Activated naive CD4-positive, alpha-beta T cell treated with Interleukin-2 at 50 U/mL for 16 hours (primary cell): ENCODE data around the gene HBQ1.
"Not testable (repeated sequence)": the region's sequence is repeated elsewhere in the genome, so short reads cannot be mapped to it uniquely, and the experiment has no call there.

Source experiments
- DNase-seq: peaks from one replicate; pipeline ENCODE4 v3.0.0-alpha.2; 2020

Gene HBQ1

DNA sequence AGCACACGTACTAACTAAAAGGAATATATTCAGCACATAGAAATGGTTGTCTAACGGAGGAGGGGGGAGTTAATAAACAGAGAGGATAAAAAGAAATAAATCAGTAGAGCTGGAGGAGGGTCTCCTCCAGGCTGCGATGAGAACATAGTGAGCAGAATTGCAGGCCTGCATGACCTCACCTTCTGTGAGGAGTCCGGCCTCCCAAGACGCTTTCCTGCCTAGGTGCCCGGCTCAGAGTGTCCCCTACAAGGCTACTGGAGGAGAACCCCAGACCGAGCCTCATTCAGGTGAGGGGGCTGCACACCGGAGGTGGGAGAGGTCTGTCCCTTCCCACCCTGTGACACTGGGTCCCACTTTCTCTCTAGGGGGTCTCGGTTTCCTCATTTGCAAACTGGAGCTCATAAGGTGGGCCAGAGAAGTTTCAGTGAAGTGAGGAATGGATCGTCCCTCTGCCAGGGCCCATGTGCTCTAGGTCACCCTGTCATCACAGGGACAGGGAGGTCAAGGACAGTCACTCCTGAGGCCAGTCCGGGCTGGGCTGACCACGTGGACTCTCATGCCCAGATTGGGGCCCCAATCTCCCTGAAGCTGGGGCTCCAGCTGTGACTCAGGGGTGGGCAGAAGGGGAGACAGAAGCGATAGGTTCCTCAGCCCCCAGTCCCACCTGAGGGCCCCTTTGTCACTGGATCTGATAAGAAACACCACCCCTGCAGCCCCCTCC is 17.8 kb upstream of the HBQ1 start:
- DNase-seq = no peak

DNA sequence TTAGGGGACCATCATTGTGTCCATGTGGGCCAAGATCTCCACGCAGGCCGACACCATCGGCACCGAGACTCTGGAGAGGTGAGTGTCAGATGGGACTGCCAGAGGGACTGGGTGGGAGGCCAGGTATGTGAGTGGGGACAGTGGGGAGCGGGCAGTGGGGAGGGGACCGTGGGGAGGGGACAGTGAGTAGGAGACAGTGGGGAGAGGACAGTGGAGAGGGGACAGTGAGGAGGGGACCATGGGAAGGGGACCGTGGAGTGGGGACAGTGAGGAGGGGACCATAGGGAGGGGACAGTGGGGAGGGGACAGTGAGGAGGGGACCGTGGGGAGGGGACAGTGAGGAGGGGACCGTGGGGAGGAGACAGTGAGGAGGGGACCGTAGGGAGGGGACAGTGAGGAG is 17.1 kb upstream of the HBQ1 start:
- DNase-seq = not testable (repeated sequence)

DNA sequence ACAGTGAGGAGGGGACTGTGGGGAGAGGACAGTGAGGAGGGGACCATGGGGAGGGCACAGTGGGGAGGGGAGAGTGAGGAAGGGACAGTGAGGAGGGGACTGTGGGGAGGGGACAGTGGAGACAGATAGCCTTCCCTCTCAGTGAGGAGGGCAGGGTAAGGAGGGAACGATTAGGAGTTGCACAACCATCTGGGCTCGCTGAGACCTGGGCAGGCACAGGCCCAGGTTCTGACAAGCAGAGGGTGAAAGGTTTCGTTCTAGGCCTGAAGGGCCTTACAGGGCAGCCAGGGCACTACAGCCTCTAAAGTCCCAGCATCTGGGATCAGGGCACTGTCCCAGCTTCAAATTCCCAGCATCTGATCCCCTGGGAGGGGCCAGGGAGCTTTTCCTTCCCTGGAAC is 16.6 kb upstream of the HBQ1 start:
- not testable (repeated sequence) for DNase-seq

DNA sequence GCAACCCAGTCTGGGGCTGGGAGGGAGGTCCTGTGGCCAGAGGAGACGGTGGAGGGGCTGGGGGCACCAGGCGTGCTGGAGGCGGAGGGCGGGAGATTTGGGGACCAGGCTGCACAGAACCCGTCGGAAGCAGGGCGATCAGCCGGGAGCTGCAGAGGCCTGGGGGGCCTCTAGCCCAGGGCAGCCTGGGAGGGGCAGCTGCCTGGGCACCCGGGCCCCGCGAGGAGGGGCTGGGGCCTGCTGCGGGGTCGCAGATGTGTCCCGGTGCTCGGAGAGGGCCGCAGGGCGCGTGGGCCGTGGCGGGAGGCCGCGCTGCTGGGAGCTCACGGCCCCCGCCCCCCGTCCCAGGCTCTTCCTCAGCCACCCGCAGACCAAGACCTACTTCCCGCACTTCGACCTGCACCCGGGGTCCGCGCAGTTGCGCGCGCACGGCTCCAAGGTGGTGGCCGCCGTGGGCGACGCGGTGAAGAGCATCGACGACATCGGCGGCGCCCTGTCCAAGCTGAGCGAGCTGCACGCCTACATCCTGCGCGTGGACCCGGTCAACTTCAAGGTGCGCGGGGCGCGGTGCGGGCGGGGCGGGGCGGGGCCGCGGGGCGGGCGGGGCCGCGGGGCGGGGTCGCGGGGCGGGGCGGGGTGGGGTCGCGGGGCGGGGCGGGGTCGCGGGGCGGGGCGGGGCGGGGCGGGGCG is 16.0 kb upstream of the HBQ1 start:
- DNase-seq = not testable (repeated sequence)

DNA sequence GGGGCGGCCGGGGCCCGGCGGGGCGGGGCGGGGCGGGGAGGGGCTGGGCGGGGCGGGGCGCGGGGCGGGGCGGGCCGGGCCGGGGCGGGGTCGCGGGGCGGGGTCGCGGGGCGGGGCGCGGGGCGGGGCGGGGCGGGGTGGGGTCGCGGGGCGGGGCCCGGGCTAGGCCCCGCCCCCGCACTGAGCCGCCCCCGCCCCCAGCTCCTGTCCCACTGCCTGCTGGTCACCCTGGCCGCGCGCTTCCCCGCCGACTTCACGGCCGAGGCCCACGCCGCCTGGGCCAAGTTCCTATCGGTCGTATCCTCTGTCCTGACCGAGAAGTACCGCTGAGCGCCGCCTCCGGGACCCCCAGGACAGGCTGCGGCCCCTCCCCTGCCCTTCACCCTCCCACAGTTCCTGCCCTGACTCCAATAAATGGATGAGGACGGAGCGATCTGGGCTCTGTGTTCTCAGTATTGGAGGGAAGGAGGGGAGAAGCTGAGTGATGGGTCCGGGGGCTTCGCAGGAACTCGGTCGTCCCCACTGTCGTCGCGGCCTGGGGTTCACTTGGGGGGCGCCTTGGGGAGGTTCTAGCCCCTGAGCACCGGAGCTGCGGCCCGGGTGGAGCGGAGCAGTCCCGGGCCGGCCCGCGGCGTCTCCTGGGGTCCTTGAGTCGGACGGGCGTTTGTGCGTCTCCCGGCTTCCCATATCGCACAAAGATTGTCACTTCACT is 15.3 kb upstream of the HBQ1 start:
- DNase-seq = no peak

DNA sequence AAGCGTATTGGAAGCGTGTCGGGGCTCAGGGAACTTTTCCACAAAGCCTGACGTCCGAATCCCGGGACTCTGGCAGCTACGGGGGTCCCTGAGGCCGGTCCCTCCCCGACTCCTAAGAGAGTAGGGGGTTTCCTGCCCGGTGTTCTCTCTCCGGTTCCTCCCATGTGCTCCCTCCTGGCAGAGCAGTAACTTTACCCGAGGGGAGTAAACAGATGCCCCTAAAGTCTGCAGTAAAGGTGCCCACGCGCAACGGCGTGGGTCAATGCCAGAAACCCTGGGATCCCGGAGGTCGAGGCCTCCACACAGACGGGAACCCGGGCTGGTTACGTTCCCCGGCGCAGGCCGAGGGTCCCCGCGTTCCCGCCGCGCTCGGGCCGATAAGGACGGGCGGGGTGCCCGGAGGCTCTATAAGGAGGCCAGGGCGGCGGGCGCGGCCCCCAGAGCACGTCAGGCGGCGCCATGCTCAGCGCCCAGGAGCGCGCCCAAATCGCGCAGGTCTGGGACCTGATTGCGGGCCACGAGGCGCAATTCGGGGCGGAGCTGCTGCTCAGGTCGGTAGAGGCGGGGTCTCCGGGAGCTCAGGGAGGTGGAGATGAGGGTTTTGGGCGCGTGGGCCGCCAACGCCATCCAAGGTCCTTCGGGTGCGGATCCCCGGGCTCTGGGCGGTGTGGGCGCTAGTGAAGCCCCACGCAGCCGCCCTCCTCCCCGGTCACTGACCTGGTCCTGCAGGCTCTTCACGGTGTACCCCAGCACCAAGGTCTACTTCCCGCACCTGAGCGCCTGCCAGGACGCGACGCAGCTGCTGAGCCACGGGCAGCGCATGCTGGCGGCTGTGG is 14.5 kb upstream of the HBQ1 start, which contains the start of gene HBM:
TSS of gene HBM (plus strand) at position 440 of the 836 bp plus-strand sequence. CDS start at position 460, 20 bp downstream.
- DNase-seq = peak; percentile 20

DNA sequence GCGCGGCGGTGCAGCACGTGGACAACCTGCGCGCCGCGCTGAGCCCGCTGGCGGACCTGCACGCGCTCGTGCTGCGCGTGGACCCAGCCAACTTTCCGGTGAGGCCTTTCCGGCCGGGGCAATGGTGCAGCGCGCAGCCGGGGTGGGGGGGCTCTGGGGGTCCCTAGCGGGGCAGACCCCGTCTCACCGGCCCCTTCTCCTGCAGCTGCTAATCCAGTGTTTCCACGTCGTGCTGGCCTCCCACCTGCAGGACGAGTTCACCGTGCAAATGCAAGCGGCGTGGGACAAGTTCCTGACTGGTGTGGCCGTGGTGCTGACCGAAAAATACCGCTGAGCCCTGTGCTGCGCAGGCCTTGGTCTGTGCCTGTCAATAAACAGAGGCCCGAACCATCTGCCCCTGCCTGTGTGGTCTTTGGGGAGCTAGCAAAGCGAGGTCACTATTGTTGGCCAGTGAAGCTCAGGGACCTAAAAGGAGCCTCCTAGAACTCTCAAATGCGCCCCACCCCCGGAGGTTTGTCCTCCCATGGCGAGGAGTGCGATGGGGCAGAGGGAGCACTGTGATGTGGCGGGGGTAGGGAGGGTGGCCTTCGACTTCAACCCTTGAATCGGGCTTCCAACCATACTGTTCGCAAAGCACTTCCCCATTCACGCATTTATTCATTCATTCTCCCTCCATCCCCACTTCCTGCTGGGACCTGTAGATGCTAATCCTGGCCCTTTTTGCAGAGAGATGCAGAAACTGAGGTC is 13.7 kb upstream of the HBQ1 start:
- DNase-seq = no peak

DNA sequence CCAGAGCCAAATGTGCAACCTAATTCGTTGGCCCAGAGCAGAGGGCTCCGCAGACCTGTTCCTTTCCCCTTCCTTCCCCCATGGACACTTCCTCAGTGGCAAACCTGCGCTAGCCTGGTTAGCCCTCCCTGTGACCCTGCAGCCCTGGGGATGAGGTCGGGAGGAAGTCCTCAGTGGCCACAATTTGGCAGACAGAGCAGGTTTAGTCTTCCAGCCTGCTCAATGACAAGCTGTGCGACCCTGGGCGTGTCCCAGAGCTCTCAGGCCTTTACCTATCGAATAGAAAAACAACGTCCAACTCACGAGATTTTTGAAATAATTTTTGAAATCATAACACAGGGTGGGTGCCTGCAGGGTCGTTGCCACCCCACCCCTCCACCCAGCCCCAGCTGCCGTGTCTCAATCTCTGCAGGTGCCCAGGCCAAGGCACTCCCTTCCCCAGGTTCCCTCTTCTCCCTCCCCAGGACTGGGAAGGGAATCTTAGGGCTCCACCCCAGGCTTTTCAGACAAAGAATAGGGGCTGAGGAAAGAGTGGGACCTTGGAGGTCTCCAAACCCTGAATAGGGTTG is 13.1 kb upstream of the HBQ1 start:
- no peak for DNase-seq

DNA sequence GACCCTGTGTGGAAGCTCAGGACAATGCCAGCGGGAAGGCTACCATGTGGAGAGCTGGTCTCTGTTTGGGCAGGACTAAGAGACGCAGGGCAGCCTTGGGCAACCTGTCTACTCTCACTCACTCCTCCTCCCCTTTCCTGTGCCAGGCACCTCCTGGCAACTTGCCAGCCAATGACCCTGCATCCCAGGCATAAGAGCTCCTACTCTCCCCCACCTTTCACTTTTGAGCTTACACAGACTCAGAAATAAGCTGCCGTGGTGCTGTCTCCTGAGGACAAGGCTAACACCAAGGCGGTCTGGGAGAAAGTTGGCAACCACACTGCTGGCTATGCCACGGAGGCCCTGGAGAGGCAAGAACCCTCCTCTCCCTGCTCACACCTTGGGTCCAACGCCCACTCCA is 11.8 kb upstream of the HBQ1 start:
- no peak for DNase-seq

DNA sequence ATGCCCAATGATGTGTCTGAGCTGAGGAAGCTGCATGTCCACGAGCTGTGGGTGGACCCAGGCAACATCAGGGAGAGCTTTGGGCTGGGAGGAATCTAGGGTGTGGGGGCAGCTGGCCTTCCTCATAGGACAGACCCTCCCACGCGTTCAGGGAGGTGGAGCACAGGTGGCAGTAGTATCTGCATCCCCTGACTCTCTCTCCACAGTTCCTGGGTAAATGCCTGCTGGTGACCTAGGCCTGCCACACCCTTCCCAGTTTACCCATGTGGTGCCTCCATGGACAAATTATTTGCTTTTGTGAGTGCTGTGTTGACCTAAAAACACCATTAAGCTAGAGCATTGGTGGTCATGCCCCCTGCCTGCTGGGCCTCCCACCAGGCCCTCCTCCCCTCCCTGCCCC is 11.2 kb upstream of the HBQ1 start:
- no peak for DNase-seq

DNA sequence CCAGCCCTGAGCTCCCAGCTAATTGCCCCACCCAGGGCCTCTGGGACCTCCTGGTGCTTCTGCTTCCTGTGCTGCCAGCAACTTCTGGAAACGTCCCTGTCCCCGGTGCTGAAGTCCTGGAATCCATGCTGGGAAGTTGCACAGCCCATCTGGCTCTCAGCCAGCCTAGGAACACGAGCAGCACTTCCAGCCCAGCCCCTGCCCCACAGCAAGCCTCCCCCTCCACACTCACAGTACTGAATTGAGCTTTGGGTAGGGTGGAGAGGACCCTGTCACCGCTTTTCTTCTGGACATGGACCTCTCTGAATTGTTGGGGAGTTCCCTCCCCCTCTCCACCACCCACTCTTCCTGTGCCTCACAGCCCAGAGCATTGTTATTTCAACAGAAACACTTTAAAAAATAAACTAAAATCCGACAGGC is 10.2 kb upstream of the HBQ1 start:
- DNase-seq = not testable (repeated sequence)

DNA sequence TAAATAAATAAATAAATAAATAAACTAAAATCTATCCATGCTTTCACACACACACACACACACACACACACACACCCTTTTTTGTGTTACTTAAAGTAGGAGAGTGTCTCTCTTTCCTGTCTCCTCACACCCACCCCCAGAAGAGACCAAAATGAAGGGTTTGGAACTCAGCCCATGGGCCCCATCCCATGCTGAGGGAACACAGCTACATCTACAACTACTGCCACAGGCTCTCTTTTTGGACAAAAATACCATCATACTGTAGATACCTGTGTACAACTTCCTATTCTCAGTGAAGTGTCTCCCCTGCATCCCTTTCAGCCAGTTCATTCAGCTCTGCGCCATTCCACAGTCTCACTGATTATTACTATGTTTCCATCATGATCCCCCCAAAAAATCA is 9.5 kb upstream of the HBQ1 start:
- DNase-seq = no peak

DNA sequence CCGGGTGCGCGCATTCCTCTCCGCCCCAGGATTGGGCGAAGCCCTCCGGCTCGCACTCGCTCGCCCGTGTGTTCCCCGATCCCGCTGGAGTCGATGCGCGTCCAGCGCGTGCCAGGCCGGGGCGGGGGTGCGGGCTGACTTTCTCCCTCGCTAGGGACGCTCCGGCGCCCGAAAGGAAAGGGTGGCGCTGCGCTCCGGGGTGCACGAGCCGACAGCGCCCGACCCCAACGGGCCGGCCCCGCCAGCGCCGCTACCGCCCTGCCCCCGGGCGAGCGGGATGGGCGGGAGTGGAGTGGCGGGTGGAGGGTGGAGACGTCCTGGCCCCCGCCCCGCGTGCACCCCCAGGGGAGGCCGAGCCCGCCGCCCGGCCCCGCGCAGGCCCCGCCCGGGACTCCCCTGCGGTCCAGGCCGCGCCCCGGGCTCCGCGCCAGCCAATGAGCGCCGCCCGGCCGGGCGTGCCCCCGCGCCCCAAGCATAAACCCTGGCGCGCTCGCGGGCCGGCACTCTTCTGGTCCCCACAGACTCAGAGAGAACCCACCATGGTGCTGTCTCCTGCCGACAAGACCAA is 7.8 kb upstream of the HBQ1 start, which contains the start of gene HBA2:
TSS of gene HBA2 (plus strand) at position 503 of the 568 bp plus-strand sequence. CDS start at position 540, 37 bp downstream.
- DNase-seq = not testable (repeated sequence)

DNA sequence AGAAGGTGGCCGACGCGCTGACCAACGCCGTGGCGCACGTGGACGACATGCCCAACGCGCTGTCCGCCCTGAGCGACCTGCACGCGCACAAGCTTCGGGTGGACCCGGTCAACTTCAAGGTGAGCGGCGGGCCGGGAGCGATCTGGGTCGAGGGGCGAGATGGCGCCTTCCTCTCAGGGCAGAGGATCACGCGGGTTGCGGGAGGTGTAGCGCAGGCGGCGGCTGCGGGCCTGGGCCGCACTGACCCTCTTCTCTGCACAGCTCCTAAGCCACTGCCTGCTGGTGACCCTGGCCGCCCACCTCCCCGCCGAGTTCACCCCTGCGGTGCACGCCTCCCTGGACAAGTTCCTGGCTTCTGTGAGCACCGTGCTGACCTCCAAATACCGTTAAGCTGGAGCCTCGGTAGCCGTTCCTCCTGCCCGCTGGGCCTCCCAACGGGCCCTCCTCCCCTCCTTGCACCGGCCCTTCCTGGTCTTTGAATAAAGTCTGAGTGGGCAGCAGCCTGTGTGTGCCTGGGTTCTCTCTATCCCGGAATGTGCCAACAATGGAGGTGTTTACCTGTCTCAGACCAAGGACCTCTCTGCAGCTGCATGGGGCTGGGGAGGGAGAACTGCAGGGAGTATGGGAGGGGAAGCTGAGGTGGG is 6.9 kb upstream of the HBQ1 start:
- DNase-seq = not testable (repeated sequence)

DNA sequence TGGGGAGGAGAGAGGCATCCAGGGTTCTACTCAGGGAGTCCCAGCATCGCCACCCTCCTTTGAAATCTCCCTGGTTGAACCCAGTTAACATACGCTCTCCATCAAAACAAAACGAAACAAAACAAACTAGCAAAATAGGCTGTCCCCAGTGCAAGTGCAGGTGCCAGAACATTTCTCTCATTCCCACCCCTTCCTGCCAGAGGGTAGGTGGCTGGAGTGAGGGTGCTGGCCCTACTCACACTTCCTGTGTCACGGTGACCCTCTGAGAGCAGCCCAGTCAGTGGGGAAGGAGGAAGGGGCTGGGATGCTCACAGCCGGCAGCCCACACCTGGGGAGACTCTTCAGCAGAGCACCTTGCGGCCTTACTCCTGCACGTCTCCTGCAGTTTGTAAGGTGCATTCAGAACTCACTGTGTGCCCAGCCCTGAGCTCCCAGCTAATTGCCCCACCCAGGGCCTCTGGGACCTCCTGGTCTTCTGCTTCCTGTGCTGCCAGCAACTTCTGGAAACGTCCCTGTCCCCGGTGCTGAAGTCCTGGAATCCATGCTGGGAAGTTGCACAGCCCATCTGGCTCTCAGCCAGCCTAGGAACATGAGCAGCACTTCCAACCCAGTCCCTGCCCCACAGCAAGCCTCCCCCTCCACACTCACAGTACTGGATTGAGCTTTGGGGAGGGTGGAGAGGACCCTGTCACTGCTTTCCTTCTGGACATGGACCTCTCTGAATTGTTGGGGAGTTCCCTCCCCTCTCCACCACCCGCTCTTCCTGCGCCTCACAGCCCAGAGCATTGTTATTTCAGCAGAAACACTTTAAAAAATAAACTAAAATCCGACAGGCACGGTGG is 6.1 kb upstream of the HBQ1 start:
- not testable (repeated sequence) for DNase-seq

DNA sequence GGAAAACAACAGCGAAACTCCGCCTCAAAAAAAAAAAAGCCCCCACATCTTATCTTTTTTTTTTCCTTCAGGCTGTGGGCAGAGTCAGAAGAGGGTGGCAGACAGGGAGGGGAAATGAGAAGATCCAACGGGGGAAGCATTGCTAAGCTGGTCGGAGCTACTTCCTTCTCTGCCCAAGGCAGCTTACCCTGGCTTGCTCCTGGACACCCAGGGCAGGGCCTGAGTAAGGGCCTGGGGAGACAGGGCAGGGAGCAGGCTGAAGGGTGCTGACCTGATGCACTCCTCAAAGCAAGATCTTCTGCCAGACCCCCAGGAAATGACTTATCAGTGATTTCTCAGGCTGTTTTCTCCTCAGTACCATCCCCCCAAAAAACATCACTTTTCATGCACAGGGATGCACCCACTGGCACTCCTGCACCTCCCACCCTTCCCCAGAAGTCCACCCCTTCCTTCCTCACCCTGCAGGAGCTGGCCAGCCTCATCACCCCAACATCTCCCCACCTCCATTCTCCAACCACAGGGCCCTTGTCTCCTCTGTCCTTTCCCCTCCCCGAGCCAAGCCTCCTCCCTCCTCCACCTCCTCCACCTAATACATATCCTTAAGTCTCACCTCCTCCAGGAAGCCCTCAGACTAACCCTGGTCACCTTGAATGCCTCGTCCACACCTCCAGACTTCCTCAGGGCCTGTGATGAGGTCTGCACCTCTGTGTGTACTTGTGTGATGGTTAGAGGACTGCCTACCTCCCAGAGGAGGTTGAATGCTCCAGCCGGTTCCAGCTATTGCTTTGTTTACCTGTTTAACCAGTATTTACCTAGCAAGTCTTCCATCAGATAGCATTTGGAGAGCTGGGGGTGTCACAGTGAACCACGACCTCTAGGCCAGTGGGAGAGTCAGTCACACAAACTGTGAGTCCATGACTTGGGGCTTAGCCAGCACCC is 5.0 kb upstream of the HBQ1 start:
- DNase-seq = no peak

DNA sequence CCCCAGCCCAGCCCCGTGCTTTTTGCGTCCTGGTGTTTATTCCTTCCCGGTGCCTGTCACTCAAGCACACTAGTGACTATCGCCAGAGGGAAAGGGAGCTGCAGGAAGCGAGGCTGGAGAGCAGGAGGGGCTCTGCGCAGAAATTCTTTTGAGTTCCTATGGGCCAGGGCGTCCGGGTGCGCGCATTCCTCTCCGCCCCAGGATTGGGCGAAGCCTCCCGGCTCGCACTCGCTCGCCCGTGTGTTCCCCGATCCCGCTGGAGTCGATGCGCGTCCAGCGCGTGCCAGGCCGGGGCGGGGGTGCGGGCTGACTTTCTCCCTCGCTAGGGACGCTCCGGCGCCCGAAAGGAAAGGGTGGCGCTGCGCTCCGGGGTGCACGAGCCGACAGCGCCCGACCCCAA is 4.3 kb upstream of the HBQ1 start:
- DNase-seq = not testable (repeated sequence)
